HepG2 (cell line): ENCODE results near the gene DNMT3L. TPM values are rescaled to one million over a fixed set of nuclear protein-coding genes. Genes with fewer than 3 reads are reported as not detected.

Experiments
- ATAC-seq: fragments of 200-7000 bp; cut with Tn5 transposase; 3 replicates; pipeline ENCODE4 v1.9.1; 2020; ENCODE audit warnings: mild to moderate bottlenecking, moderate library complexity
- BruUV-seq: library from RNA; stranded (reverse); fragments of 400-500 nt; replicated peaks from 2 replicates; lab custom pipeline; 2021; lab: Mats Ljungman, UMichigan
- CTCF ChIA-PET: fragments of 300-600 bp; formaldehyde crosslinking; extraction: SDS; loops from one replicate; lab custom pipeline; 2021; ENCODE audit warnings: low total read pairs, inconsistent platforms, low intra/inter-chr PET ratio; lab: Yijun Ruan, JAX
- POLR2A ChIA-PET: fragments of 350-600 bp; sonication (Branson Sonifier 250); formaldehyde crosslinking; loops from one replicate; lab custom pipeline; 2020; ENCODE audit warnings: antibody characterized with exemption, inconsistent platforms; lab: Yijun Ruan, JAX
- DNase-seq: peaks from one replicate; pipeline ENCODE4 v3.0.0-alpha.2; 2015; ENCODE audit warnings: low spot score
- FAIRE-seq: peaks from 3 replicates; lab custom pipeline; 2011; peaks lifted over from hg19 to GRCh38; lab: Jason Lieb, UNC
- H2AFZ ChIP-seq: one replicate; pipeline ENCODE4 v1.6.1; 2011; ENCODE audit warnings: low read length, inconsistent platforms
- H3K27ac ChIP-seq: fragments of 300-600 bp; 3 replicates; pipeline ENCODE4 v1.8.0; 2011; ENCODE audit warnings: mixed run types, mild to moderate bottlenecking, mixed read lengths, low read length, inconsistent platforms; ENCODE audit not compliant: insufficient read depth; ENCODE audit errors: extremely low read length
- H3K27me3 ChIP-seq, 2 experiments: fragments of 200-600 bp in 1 of 2; 2 replicates in 1 of 2; 3 replicates in 1 of 2; pipeline versions ENCODE4 v1.6.0 to v1.8.0; 2011; ENCODE audit warnings: low read length in 2 of 2, mild to moderate bottlenecking in 2 of 2, moderate library complexity in 2 of 2, inconsistent platforms in 1 of 2; ENCODE audit not compliant: insufficient read depth in 2 of 2, control insufficient read depth in 1 of 2
- H3K36me3 ChIP-seq, 2 experiments: fragments of 200-600 bp in 1 of 2; replicated peaks in 1 of 2; 2 replicates in 1 of 2; 3 replicates in 1 of 2; pipeline versions ENCODE4 v1.5.1 to v1.8.0; 2011; ENCODE audit warnings: low read length in 2 of 2, inconsistent platforms in 1 of 2; ENCODE audit not compliant: insufficient read depth in 2 of 2, control insufficient read depth in 1 of 2
- H3K4me1 ChIP-seq: 2 replicates; pipeline ENCODE4 v1.5.1; 2012; ENCODE audit warnings: low read length, inconsistent platforms; ENCODE audit not compliant: insufficient read depth
- H3K4me2 ChIP-seq: 2 replicates; pipeline ENCODE4 v1.6.0; 2011; ENCODE audit warnings: low read depth, low read length, inconsistent platforms
- H3K4me3 ChIP-seq, 3 experiments: fragments of 200-600 bp in 1 of 3; sonication (generic), shearing (Covaris generic) in 1 of 3; replicated peaks in 1 of 3; 2 replicates each; pipeline ENCODE4 v1.5.1; 2011 to 2016; ENCODE audit warnings: low read length in 3 of 3, inconsistent platforms in 2 of 3, low read depth in 2 of 3, mild to moderate bottlenecking in 2 of 3, control low read depth in 1 of 3, mixed read lengths in 1 of 3; ENCODE audit not compliant: insufficient read depth in 1 of 3
- H3K79me2 ChIP-seq: one replicate; pipeline ENCODE4 v1.6.1; 2011; ENCODE audit warnings: low read length, inconsistent platforms; ENCODE audit not compliant: insufficient read depth
- H3K9ac ChIP-seq: 2 replicates; pipeline ENCODE4 v1.6.0; 2011; ENCODE audit warnings: mild to moderate bottlenecking, low read depth, low read length, inconsistent platforms; ENCODE audit not compliant: insufficient read depth
- H3K9me3 ChIP-seq: 2 replicates; pipeline ENCODE4 v1.5.1; 2012; ENCODE audit warnings: mild to moderate bottlenecking, low read length
- H4K20me1 ChIP-seq: 2 replicates; pipeline ENCODE4 v1.6.0; 2011; ENCODE audit warnings: inconsistent platforms, mild to moderate bottlenecking, low read length, moderate library complexity; ENCODE audit not compliant: insufficient read depth
- ETV5 ChIP-seq: IDR thresholded peaks from 2 replicates; pipeline ENCODE4 v1.6.1; 2018; ENCODE audit warnings: missing biosample characterization, missing genetic modification reagents, inconsistent platforms, borderline replicate concordance
- FOXP1 ChIP-seq, 2 experiments: fragments of 450-650 bp in 1 of 2; IDR thresholded peaks; 2 replicates each; pipeline ENCODE4 v1.6.1; 2017 to 2018; ENCODE audit warnings: antibody characterized with exemption in 1 of 2
- MXD3 ChIP-seq: IDR thresholded peaks from 2 replicates; pipeline ENCODE4 v1.6.1; 2016; ENCODE audit warnings: mild to moderate bottlenecking, missing biosample characterization, missing genetic modification reagents
- THRA ChIP-seq: sonication (generic); formaldehyde crosslinking; IDR thresholded peaks from 2 replicates; pipeline ENCODE4 v1.4.0; 2020; ENCODE audit warnings: missing genetic modification reagents, borderline replicate concordance
- USF2 ChIP-seq, 2 experiments: sonication (generic) in 1 of 2; formaldehyde crosslinking in 1 of 2; IDR thresholded peaks; 2 replicates each; pipeline versions ENCODE4 v1.5.1 to v1.6.1; 2011 to 2020; ENCODE audit warnings: borderline replicate concordance in 1 of 2, low read depth in 1 of 2, low read length in 1 of 2, mild to moderate bottlenecking in 1 of 2, missing genetic modification reagents in 1 of 2, moderate library complexity in 1 of 2
- ZFX ChIP-seq: sonication (generic); formaldehyde crosslinking; IDR thresholded peaks from 2 replicates; pipeline ENCODE4 v1.4.0; 2020; ENCODE audit warnings: mild to moderate bottlenecking, low read depth, missing genetic modification reagents, moderate library complexity
- ZGPAT ChIP-seq: IDR thresholded peaks from 2 replicates; pipeline ENCODE4 v1.6.1; 2016; ENCODE audit warnings: mild to moderate bottlenecking
- ZMYM3 ChIP-seq: sonication (generic); formaldehyde crosslinking; IDR thresholded peaks from 2 replicates; pipeline ENCODE4 v1.5.1; 2020; ENCODE audit warnings: mild to moderate bottlenecking, missing genetic modification reagents
- ZNF275 ChIP-seq: sonication (generic); formaldehyde crosslinking; IDR thresholded peaks from 2 replicates; pipeline ENCODE4 v1.8.0; 2022; ENCODE audit warnings: missing genetic modification reagents, mild to moderate bottlenecking, inconsistent platforms, borderline replicate concordance
- ZNF451 ChIP-seq: sonication (generic); formaldehyde crosslinking; IDR thresholded peaks from 2 replicates; pipeline ENCODE4 v1.5.0; 2020; ENCODE audit warnings: mild to moderate bottlenecking, missing genetic modification reagents
- ZNF501 ChIP-seq: sonication (generic); formaldehyde crosslinking; IDR thresholded peaks from 2 replicates; pipeline ENCODE4 v1.5.1; 2020; ENCODE audit warnings: mild to moderate bottlenecking, moderate library complexity, missing genetic modification reagents
- ZNF788 ChIP-seq: sonication (generic); formaldehyde crosslinking; IDR thresholded peaks from 2 replicates; pipeline ENCODE4 v1.5.0; 2020; ENCODE audit warnings: mild to moderate bottlenecking, missing genetic modification reagents, borderline replicate concordance
- WGBS: methylation state at CpG from one replicate; pipeline ENCODE4 v1.1.6; 2017; ENCODE audit warnings: low lambda C conversion rate; 5-methylcytosine and 5-hydroxymethylcytosine counted together
- in situ Hi-C: cut with HindIII; loops from 2 replicates; pipeline ENCODE4 v1.10.0; 2017; ENCODE audit warnings: low pct_unique_long_range_greater_than_20kb; ENCODE audit not compliant: extremely low pct_ligation_motif_present
- intact Hi-C: fragments of 100-400 bp; cut with micrococcal nuclease; formaldehyde crosslinking; loops from one replicate; pipeline ENCODE4 v1.10.0; 2022; ENCODE audit not compliant: unreplicated experiment
- polyA plus RNA-seq, 8 experiments: library from polyadenylated mRNA; depleted of rRNA in 3 of 8; stranded (reverse) in 7 of 8; unstranded in 1 of 8; fragments of >200 nt; fragmentation: Illumina TruSeq in 4 of 8; extraction: Trizol in 4 of 8; gene quantifications; 2 replicates each; pipeline versions ENCODE4 v1.2.1 to v1.2.3, GENCODE V29; 2011 to 2016; ENCODE audit warnings: low read depth in 4 of 8, missing spikeins in 1 of 8, mixed read lengths in 1 of 8; ENCODE audit not compliant: insufficient read depth in 1 of 8
- total RNA-seq, 5 experiments: library from RNA; depleted of rRNA; stranded (reverse); fragments of >200 nt; fragmentation: Illumina TruSeq; extraction: Trizol; gene quantifications; 2 replicates each; pipeline ENCODE4 v1.2.3, GENCODE V29; 2016; ENCODE audit warnings: low read depth in 1 of 5

DNMT3L gene
- total and polyA plus RNA-seq, 2 of the 13 experiments (the other 11 are each of a cell fraction or from before 2014, with no cell fraction given), result 0.75 to 1.7 TPM

GRCh38 chr21:44298301-44298700 is 36.6 kb upstream of the DNMT3L start (continued):
- TF ChIP-seq ZMYM3 (CRISPR knock-in tag) (peak; percentile 82), ZNF451 (no peak), USF2 (IDR thresholded peaks at IDR 0.05; ENCODE audit: low read depth, low read length) (no peak), USF2 (CRISPR knock-in tag; IDR thresholded peaks at IDR 0.05; ENCODE audit: borderline replicate concordance) (no peak)

GRCh38 chr21:44297525-44298290 is 36.0 kb upstream of the DNMT3L start:
- FAIRE-seq (peak; percentile 79), ATAC-seq (peak; percentile 43), DNase-seq (peak; percentile 59)
- Histone ChIP-seq H3K36me3 (no peaks in the 10 kb centered on the region), H2AFZ (no peak overlapping the region), H3K9ac (no peak overlapping the region), H3K79me2 (peaks cover 14% of the 10 kb centered on the region), H3K4me3 (peak overlapping the region in 1 of 3 experiments; percentile 11; a peak in 2 of 6 replicates), H3K27ac (no peak overlapping the region), H3K9me3 (no peaks in the 10 kb centered on the region), H3K27me3 (peaks cover 10 to 31% of the 10 kb centered on the region in 2 experiments), H3K4me2 (peak overlapping the region; percentile 52), H4K20me1 (peaks cover 11% of the 10 kb centered on the region; the same call in 1 of the 2 replicates), H3K4me1 (peaks cover 61% of the 10 kb centered on the region)
- CTCF ChIA-PET, result no interaction called here
- POLR2A ChIA-PET, result interaction anchor here (0.8 to 1.0 kb wide), 2 partner anchors 41 to 184 kb away, joined by 3 read pairs; no protein-coding TSS in a partner anchor
- in situ Hi-C loops, result no loop called here
- intact Hi-C loops, result no loop called here
- WGBS, result 14% methylated on average over 7 of the region's 22 CpGs
- BruUV-seq, result no TSS peak
- TF ChIP-seq ZGPAT (CRISPR knock-in tag) (0 out of 2 replicates have a peak, but pooled peaks have one; percentile 18), THRA (peak; percentile 55; the same call in 1 of the 2 replicates), MXD3 (CRISPR knock-in tag) (no peak), ETV5 (CRISPR knock-in tag) (0 out of 2 replicates have a peak, but pooled peaks have one; percentile 7), ZNF501 (peak; percentile 43; the same call in 1 of the 2 replicates), FOXP1 (IDR thresholded peaks at IDR 0.05) (no peak), FOXP1 (CRISPR knock-in tag; IDR thresholded peaks at IDR 0.05) (peak; percentile 59), ZNF788 (peak; percentile 67; the same call in 1 of the 2 replicates), ZNF275 (CRISPR knock-in tag) (no peak), ZFX (CRISPR knock-in tag) (no peak)
